ENCODE data around the gene ASNS.
A peak's percentile ranks its signal among the peaks of the same experiment; 100 is the strongest.
"Not testable (repeated sequence)": the region's sequence is repeated elsewhere in the genome, so short reads cannot be mapped to it uniquely, and the experiment has no call there.

Gene ASNS

GRCh38 chr7:97872025-97872669 is at the start of gene ASNS:
Gene ASNS, minus strand, starts transcription at chr7:97872408. Its CDS starts 3,252 bp downstream, at chr7:97869156.
- DNase-seq: peak; percentile 90 to 91

GRCh38 chr7:97921254-97921653 is 49.0 kb upstream of the ASNS start:
- DNase-seq: not testable (repeated sequence)

GRCh38 chr7:97915267-97915666 is 43.1 kb upstream of the ASNS start:
- DNase-seq: not testable (repeated sequence)

- DNase-seq: not testable (repeated sequence)
Observed at GRCh38 chr7:97912294-97912693, 40.1 kb upstream of the ASNS start.

GRCh38 chr7:97896893-97897292 is 24.7 kb upstream of the ASNS start:
- DNase-seq: not testable (repeated sequence)

- DNase-seq: not testable (repeated sequence)
Observed at GRCh38 chr7:97891721-97892120, 19.5 kb upstream of the ASNS start.

GRCh38 chr7:97879527-97879926 is 7.3 kb upstream of the ASNS start:
- not testable (repeated sequence) for DNase-seq

GRCh38 chr7:97874894-97875293 is 2.7 kb upstream of the ASNS start:
- not testable (repeated sequence) for DNase-seq

GRCh38 chr7:97873606-97874005 is 1.4 kb upstream of the ASNS start:
- DNase-seq: no peak

- DNase-seq: no peak
Observed at GRCh38 chr7:97871659-97872024, 566 bp downstream of the ASNS start.

GRCh38 chr7:97868788-97869187 is 3.4 kb downstream of the ASNS start:
- DNase-seq: no peak

- DNase-seq: no peak
Observed at GRCh38 chr7:97868314-97868713, 3.9 kb downstream of the ASNS start.

- no peak for DNase-seq
Observed at GRCh38 chr7:97865104-97865503, 7.1 kb downstream of the ASNS start.

- DNase-seq: no peak
Observed at GRCh38 chr7:97859606-97860204, 12.5 kb downstream of the ASNS start.

GRCh38 chr7:97858221-97858620 is 14.0 kb downstream of the ASNS start:
- no peak for DNase-seq

GRCh38 chr7:97857544-97857943 is 14.7 kb downstream of the ASNS start:
- no peak for DNase-seq

- DNase-seq: no peak
Observed at GRCh38 chr7:97851683-97852082, 20.5 kb downstream of the ASNS start.

GRCh38 chr7:97850262-97851031 is 21.8 kb downstream of the ASNS start:
- DNase-seq: not testable (repeated sequence)

GRCh38 chr7:97847791-97848190 is 24.4 kb downstream of the ASNS start:
- no peak for DNase-seq

- DNase-seq: no peak
Observed at GRCh38 chr7:97846945-97847344, 25.3 kb downstream of the ASNS start.

GRCh38 chr7:97845622-97846203 is 26.5 kb downstream of the ASNS start:
- no peak for DNase-seq

GRCh38 chr7:97844036-97844435 is 28.2 kb downstream of the ASNS start:
- DNase-seq: no peak

- DNase-seq: no peak
Observed at GRCh38 chr7:97842772-97843345, 29.3 kb downstream of the ASNS start.
